Activated T-cell treated with anti-CD3 and anti-CD28 coated beads for 1 hour (primary cell): ENCODE results near the gene TMPRSS13.
A peak's percentile ranks its signal among the peaks of the same experiment; 100 is the strongest.
"Not testable (repeated sequence)": the region's sequence is repeated elsewhere in the genome, so short reads cannot be mapped to it uniquely, and the experiment has no call there.

Experiments used
- DNase-seq: peaks from one replicate; pipeline ENCODE4 v3.0.0-alpha.2; 2020; ENCODE audit warnings: low read depth

TMPRSS13 gene

GRCh38 chr11:117950993-117951961 is 22.1 kb upstream of the TMPRSS13 start:
- no peak for DNase-seq

- peak; percentile 51 for DNase-seq
Measured at GRCh38 chr11:117950301-117950700, 21.1 kb upstream of the TMPRSS13 start.

GRCh38 chr11:117949062-117949461 is 19.9 kb upstream of the TMPRSS13 start:
- no peak for DNase-seq

GRCh38 chr11:117948466-117948865 is 19.3 kb upstream of the TMPRSS13 start:
- not testable (repeated sequence) for DNase-seq

GRCh38 chr11:117947751-117948150 is 18.5 kb upstream of the TMPRSS13 start:
- not testable (repeated sequence) for DNase-seq

- peak; percentile 83 for DNase-seq
Measured at GRCh38 chr11:117946842-117947526, 17.8 kb upstream of the TMPRSS13 start.

- DNase-seq = no peak
Measured at GRCh38 chr11:117946156-117946841, 17.1 kb upstream of the TMPRSS13 start.

- DNase-seq = no peak
Measured at GRCh38 chr11:117945047-117945810, 16.0 kb upstream of the TMPRSS13 start.

- DNase-seq = no peak
Measured at GRCh38 chr11:117944554-117944953, 15.4 kb upstream of the TMPRSS13 start.

- DNase-seq = no peak
Measured at GRCh38 chr11:117941976-117942654, 12.9 kb upstream of the TMPRSS13 start.

GRCh38 chr11:117941163-117941707 is 12.0 kb upstream of the TMPRSS13 start:
- DNase-seq = no peak

GRCh38 chr11:117940736-117941135 is 11.5 kb upstream of the TMPRSS13 start:
- DNase-seq = no peak

- DNase-seq = no peak
Measured at GRCh38 chr11:117936973-117937372, 7.8 kb upstream of the TMPRSS13 start.

- no peak for DNase-seq
Measured at GRCh38 chr11:117934526-117935307, 5.5 kb upstream of the TMPRSS13 start.

GRCh38 chr11:117933930-117934329 is 4.7 kb upstream of the TMPRSS13 start:
- DNase-seq = no peak

- no peak for DNase-seq
Measured at GRCh38 chr11:117933475-117933874, 4.3 kb upstream of the TMPRSS13 start.

GRCh38 chr11:117932947-117933346 is 3.7 kb upstream of the TMPRSS13 start:
- DNase-seq = no peak

GRCh38 chr11:117932426-117932825 is 3.2 kb upstream of the TMPRSS13 start:
- no peak for DNase-seq

GRCh38 chr11:117931971-117932370 is 2.8 kb upstream of the TMPRSS13 start:
- no peak for DNase-seq

GRCh38 chr11:117931331-117931950 is 2.2 kb upstream of the TMPRSS13 start:
- DNase-seq = no peak
